ENCODE measurements around the gene IRF2BP2.

IRF2BP2 gene

DNA sequence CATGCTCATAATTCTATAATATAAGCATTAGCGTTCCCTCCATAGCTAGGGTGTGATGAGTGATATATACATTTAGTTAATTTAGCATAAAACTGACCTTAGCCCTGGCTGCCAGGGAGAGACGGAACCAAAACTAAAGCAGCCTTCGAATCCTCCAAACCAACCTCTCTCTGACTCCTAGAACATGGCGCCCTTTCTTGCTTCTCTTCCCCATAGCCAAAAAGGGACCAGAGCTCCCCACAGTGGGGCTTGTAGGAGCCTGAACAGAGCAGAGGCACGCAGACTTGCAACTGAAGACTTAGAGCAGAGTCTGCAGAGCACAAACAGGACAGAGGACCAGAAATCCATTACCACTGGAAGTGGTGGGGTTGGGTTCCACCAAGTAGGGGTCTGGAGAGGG, 17.7 kb downstream of the IRF2BP2 start:
- Histone ChIP-seq H3K9me3 (ENCODE audit: severe bottlenecking) (no peaks in the 10 kb centered on the region), H3K27me3 (ENCODE audit: insufficient read depth, low read depth, severe bottlenecking) (no peaks in the 10 kb centered on the region), H3K4me3 (ENCODE audit: low read depth, low read length) (no peak overlapping the region), H3K27ac (no peak overlapping the region), H3K36me3 (no peaks in the 10 kb centered on the region)
- TF ChIP-seq, protein P1, sequence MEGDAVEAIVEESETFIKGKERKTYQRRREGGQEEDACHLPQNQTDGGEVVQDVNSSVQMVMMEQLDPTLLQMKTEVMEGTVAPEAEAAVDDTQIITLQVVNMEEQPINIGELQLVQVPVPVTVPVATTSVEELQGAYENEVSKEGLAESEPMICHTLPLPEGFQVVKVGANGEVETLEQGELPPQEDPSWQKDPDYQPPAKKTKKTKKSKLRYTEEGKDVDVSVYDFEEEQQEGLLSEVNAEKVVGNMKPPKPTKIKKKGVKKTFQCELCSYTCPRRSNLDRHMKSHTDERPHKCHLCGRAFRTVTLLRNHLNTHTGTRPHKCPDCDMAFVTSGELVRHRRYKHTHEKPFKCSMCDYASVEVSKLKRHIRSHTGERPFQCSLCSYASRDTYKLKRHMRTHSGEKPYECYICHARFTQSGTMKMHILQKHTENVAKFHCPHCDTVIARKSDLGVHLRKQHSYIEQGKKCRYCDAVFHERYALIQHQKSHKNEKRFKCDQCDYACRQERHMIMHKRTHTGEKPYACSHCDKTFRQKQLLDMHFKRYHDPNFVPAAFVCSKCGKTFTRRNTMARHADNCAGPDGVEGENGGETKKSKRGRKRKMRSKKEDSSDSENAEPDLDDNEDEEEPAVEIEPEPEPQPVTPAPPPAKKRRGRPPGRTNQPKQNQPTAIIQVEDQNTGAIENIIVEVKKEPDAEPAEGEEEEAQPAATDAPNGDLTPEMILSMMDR (IDR thresholded peaks at IDR 0.05; ENCODE audit: low read depth, low read length) = 0 out of 2 replicates have a peak, but pooled peaks have one; percentile 13
- no peak for DNase-seq

DNA sequence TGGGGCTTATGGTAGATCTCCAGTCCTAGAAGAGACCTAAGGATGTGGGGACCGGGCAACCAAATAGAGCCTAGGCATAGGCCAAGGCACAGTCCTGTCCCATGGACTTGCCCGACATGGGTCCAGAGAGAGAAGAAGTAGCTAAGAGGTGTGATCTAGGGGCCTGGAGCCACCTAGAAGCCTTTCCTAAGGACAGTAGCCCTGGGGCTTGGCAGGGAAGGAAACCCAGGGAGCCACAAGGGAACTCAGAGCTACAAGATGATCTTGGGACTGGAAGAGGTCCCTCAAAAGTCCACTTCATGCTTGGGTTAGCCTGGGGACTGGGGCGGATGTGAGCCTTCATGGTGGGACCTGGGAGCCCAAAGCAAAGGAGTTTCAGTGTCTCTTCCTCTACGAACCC, 18.8 kb downstream of the IRF2BP2 start:
- no peak for DNase-seq
- no peak overlapping the region for H3K27ac ChIP-seq
- H3K4me3 ChIP-seq (ENCODE audit: low read depth, low read length) = no peak overlapping the region
- H3K36me3 ChIP-seq = no peaks in the 10 kb centered on the region
- H3K27me3 ChIP-seq (ENCODE audit: insufficient read depth, low read depth, severe bottlenecking) = no peaks in the 10 kb centered on the region
- H3K9me3 ChIP-seq (ENCODE audit: severe bottlenecking) = no peaks in the 10 kb centered on the region
- TF ChIP-seq, protein P1 (IDR thresholded peaks at IDR 0.05; ENCODE audit: low read depth, low read length) = no peak

DNA sequence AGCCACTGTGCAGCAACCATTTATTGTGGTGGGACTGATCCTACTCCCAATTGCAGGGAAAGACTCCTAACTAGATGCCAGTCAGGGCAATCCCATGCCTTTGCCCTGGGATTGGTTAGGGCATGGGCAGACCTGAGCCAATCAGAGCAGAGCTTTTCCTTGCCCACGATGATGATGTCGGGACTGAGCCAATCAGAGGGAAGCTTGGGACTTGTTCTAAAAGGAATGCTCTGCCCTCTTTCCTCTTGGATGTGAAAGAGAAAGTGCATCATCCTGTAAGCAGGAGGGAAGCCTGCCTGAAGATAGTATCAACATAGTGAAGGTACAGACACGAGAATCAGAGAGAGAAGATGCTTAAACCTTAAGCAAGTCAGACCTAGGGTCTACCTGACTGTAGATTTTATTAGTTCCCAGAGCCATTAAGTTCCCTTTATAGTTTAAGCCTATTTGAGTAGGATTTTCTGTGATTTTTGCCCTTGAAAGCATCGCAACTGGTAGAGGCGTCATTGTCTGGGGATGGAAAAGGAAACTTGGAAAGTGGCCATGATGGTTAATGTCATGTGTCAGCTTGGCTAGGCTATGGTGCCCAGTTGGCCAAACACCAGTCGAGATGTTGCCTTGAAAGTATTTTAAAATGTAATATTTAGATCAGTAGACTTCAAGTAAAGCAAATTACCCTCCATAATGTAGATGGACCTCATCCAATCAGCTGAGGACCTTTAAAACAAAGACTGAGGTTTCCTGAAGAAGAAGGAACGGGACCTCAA, 19.9 kb downstream of the IRF2BP2 start:
- TF ChIP-seq, protein P1 (IDR thresholded peaks at IDR 0.05; ENCODE audit: low read depth, low read length) = no peak
- Histone ChIP-seq H3K27ac (peak overlapping the region; percentile 82), H3K36me3 (no peaks in the 10 kb centered on the region), H3K9me3 (ENCODE audit: severe bottlenecking) (no peaks in the 10 kb centered on the region), H3K4me3 (ENCODE audit: low read depth, low read length) (no peak overlapping the region), H3K27me3 (ENCODE audit: insufficient read depth, low read depth, severe bottlenecking) (no peaks in the 10 kb centered on the region)
- DNase-seq = peak; percentile 51

DNA sequence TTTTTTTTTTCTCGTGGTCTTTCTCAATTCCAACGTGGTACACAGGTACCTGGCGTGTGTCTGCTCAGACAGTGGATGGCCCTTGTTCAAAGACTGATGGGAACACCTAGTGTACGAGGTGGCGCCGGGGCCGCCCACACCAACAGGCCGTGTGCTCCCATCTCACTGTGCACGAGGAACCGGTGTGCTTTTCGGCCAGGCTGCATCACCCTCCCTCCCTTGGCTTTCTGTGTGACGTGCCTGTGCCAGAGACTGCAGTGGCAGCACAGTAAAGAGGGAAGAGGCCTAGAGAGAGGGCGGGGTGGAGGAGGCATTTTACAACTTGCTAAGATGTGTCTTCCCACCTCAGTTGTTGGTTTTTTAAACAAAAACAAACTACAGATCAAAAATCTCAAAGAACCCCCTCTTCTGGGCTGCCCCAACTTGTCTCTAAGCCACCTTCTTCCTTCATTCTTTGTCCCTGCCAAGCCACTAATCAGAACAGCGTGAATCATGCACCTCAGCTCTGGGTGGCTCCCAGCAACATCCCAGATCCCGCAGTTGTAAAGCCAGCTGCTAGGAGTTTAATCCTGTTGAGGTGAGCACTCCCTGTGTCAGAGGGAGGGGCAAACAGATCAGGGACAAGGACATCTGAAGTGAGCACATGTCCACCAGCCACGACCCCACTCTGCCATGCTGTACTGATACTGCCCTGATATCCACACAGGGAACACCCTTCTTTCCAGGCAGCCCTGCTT, 20.7 kb downstream of the IRF2BP2 start:
- Histone ChIP-seq H3K4me3 (ENCODE audit: low read depth, low read length) (peak overlapping the region; percentile 4), H3K36me3 (no peaks in the 10 kb centered on the region), H3K9me3 (ENCODE audit: severe bottlenecking) (no peaks in the 10 kb centered on the region), H3K27ac (peak overlapping the region; percentile 82), H3K27me3 (ENCODE audit: insufficient read depth, low read depth, severe bottlenecking) (no peaks in the 10 kb centered on the region)
- TF ChIP-seq, protein P1 (IDR thresholded peaks at IDR 0.05; ENCODE audit: low read depth, low read length) = no peak
- DNase-seq = peak; percentile 97

DNA sequence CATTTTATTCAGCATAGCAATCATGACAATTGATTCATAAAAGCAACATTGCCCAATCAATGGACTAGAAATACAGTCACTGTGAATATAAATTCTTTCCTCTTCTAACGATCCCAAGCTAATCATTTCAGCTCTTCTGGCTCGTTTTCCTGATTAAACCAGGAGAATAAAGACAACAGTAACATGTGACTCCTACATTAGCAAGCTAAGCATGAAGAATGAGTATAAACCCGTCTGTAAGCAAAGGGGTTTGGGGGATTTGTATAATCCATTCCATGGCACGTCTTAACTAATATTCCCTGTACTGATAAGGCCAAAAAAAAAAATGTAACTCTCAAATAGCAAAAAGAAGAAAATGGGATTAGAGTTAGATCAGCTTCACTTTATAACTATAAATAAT, 21.6 kb downstream of the IRF2BP2 start:
- no peaks in the 10 kb centered on the region for H3K9me3 ChIP-seq (ENCODE audit: severe bottlenecking)
- peak; percentile 21 for DNase-seq
- no peaks in the 10 kb centered on the region for H3K36me3 ChIP-seq
- peak overlapping the region; percentile 82 for H3K27ac ChIP-seq
- TF ChIP-seq, protein P1 (IDR thresholded peaks at IDR 0.05; ENCODE audit: low read depth, low read length) = no peak
- no peaks in the 10 kb centered on the region for H3K27me3 ChIP-seq (ENCODE audit: insufficient read depth, low read depth, severe bottlenecking)
- peak overlapping the region; percentile 4 for H3K4me3 ChIP-seq (ENCODE audit: low read depth, low read length)

Measured in WERI-Rb-1 (cell line).